Measurements from ENCODE around the gene NEDD4L.

NEDD4L gene

GRCh38 chr18:58095222-58095621 lies 51.2 kb downstream of the NEDD4L start:
- DNase-seq (ENCODE audit: low read depth in 2 of 2) = no peak

GRCh38 chr18:58095655-58096054 lies 51.6 kb downstream of the NEDD4L start:
- no peak for DNase-seq (ENCODE audit: low read depth in 2 of 2)

- DNase-seq (ENCODE audit: low read depth in 2 of 2) = no peak
Observed at GRCh38 chr18:58096658-58097057, 52.6 kb downstream of the NEDD4L start.

- no peak for DNase-seq (ENCODE audit: low read depth in 2 of 2)
Observed at GRCh38 chr18:58097121-58097906, 53.3 kb downstream of the NEDD4L start.

- no peak for DNase-seq (ENCODE audit: low read depth in 2 of 2)
Observed at GRCh38 chr18:58097907-58098166, 53.8 kb downstream of the NEDD4L start.

- no peak for DNase-seq (ENCODE audit: low read depth in 2 of 2)
Observed at GRCh38 chr18:58098706-58099105, 54.7 kb downstream of the NEDD4L start.

GRCh38 chr18:58100154-58100553 lies 56.1 kb downstream of the NEDD4L start:
- no peak for DNase-seq (ENCODE audit: low read depth in 2 of 2)

GRCh38 chr18:58101291-58101794 lies 57.3 kb downstream of the NEDD4L start:
- no peak for DNase-seq (ENCODE audit: low read depth in 2 of 2)

- no peak for DNase-seq (ENCODE audit: low read depth in 2 of 2)
Observed at GRCh38 chr18:58102018-58102417, 58.0 kb downstream of the NEDD4L start.

GRCh38 chr18:58102875-58103274 lies 58.8 kb downstream of the NEDD4L start:
- DNase-seq (ENCODE audit: low read depth in 2 of 2) = no peak

- DNase-seq (ENCODE audit: low read depth in 2 of 2) = no peak
Observed at GRCh38 chr18:58103339-58103985, 59.4 kb downstream of the NEDD4L start.

- DNase-seq (ENCODE audit: low read depth in 2 of 2) = no peak
Observed at GRCh38 chr18:58104096-58104495, 60.1 kb downstream of the NEDD4L start.

GRCh38 chr18:58105206-58105887 lies 61.3 kb downstream of the NEDD4L start:
- no peak for DNase-seq (ENCODE audit: low read depth in 2 of 2)

GRCh38 chr18:58105888-58106260 lies 61.8 kb downstream of the NEDD4L start:
- DNase-seq (ENCODE audit: low read depth in 2 of 2) = no peak

GRCh38 chr18:58106289-58107070 lies 62.5 kb downstream of the NEDD4L start:
- DNase-seq (ENCODE audit: low read depth in 2 of 2) = no peak

- no peak for DNase-seq (ENCODE audit: low read depth in 2 of 2)
Observed at GRCh38 chr18:58109256-58109655, 65.2 kb downstream of the NEDD4L start.

GRCh38 chr18:58110398-58110797 lies 66.4 kb downstream of the NEDD4L start:
- DNase-seq (ENCODE audit: low read depth in 2 of 2) = no peak

- no peak for DNase-seq (ENCODE audit: low read depth in 2 of 2)
Observed at GRCh38 chr18:58112174-58112573, 68.1 kb downstream of the NEDD4L start.

- DNase-seq (ENCODE audit: low read depth in 2 of 2) = no peak
Observed at GRCh38 chr18:58113337-58113736, 69.3 kb downstream of the NEDD4L start.

GRCh38 chr18:58114766-58115165 lies 70.7 kb downstream of the NEDD4L start:
- DNase-seq (ENCODE audit: low read depth in 2 of 2) = no peak

- no peak for DNase-seq (ENCODE audit: low read depth in 2 of 2)
Observed at GRCh38 chr18:58116818-58117217, 72.8 kb downstream of the NEDD4L start.

GRCh38 chr18:58117786-58118403 lies 73.9 kb downstream of the NEDD4L start:
- no peak for DNase-seq (ENCODE audit: low read depth in 2 of 2)
